H1 (cell line): ENCODE measurements around the gene MECR. TPM values are rescaled to one million over a fixed set of nuclear protein-coding genes. Genes with fewer than 3 reads are reported as not detected.
A peak's percentile ranks its signal among the peaks of the same experiment; 100 is the strongest.

Experiments
- CTCF ChIA-PET: fragments of 300-600 bp; sonication (Branson Sonifier 250); formaldehyde crosslinking; loops from one replicate; lab custom pipeline; 2021; ENCODE audit not compliant: partially characterized antibody; lab: Charles Lee
- POLR2A ChIA-PET: fragments of 300-600 bp; sonication (Branson Sonifier 250); formaldehyde crosslinking; loops from one replicate; lab custom pipeline; 2021; ENCODE audit warnings: inconsistent platforms; ENCODE audit not compliant: partially characterized antibody; lab: Charles Lee
- DNase-seq, 2 experiments: peaks; one replicate each; pipeline versions ENCODE4 v3.0.0 to v3.0.0-alpha.2; 2010 to 2022; ENCODE audit warnings: low spot score in 2 of 2, low read depth in 1 of 2, mixed read lengths in 1 of 2
- FAIRE-seq: peaks from 2 replicates; lab custom pipeline; 2011; peaks lifted over from hg19 to GRCh38; lab: Jason Lieb, UNC
- H2AFZ ChIP-seq: 2 replicates; pipeline ENCODE4 v1.8.1; 2012; ENCODE audit warnings: low read length, inconsistent platforms
- H2AK5ac ChIP-seq: 2 replicates; pipeline ENCODE4 v1.6.1; 2013; ENCODE audit warnings: low read depth, low read length
- H2BK120ac ChIP-seq: replicated peaks from 2 replicates; pipeline ENCODE3; 2013; ENCODE audit warnings: low read depth, low read length, inconsistent platforms
- H2BK12ac ChIP-seq: 2 replicates; pipeline ENCODE4 v1.6.1; 2013; ENCODE audit warnings: low read depth, low read length
- H2BK15ac ChIP-seq: 2 replicates; pipeline ENCODE4 v1.6.1; 2013; ENCODE audit warnings: low read length
- H2BK20ac ChIP-seq: 2 replicates; pipeline ENCODE4 v1.6.1; 2013; ENCODE audit warnings: low read length
- H2BK5ac ChIP-seq: 2 replicates; pipeline ENCODE4 v1.6.1; 2013; ENCODE audit warnings: low read depth, low read length
- H3K14ac ChIP-seq: 2 replicates; pipeline ENCODE4 v1.6.1; 2013; ENCODE audit warnings: inconsistent platforms; ENCODE audit not compliant: insufficient read length
- H3K18ac ChIP-seq: 2 replicates; pipeline ENCODE4 v1.6.1; 2013; ENCODE audit warnings: low read length; ENCODE audit errors: extremely low read depth
- H3K23ac ChIP-seq: 2 replicates; pipeline ENCODE4 v1.6.1; 2013; ENCODE audit warnings: inconsistent platforms; ENCODE audit not compliant: insufficient read length
- H3K23me2 ChIP-seq: 2 replicates; pipeline ENCODE4 v1.6.1; 2013; ENCODE audit warnings: low read depth, low read length
- H3K27ac ChIP-seq: 2 replicates; pipeline ENCODE4 v1.6.1; 2011; ENCODE audit warnings: low read depth, low read length, inconsistent platforms
- H3K27me3 ChIP-seq, 4 experiments: replicated peaks in 1 of 4; 1 replicate in 1 of 4; 2 replicates in 3 of 4; pipeline versions ENCODE4 v1.6.1 to v1.8.1; 2011 to 2013; ENCODE audit warnings: low read length in 3 of 4, mild to moderate bottlenecking in 3 of 4, inconsistent platforms in 2 of 4, mixed read lengths in 2 of 4, moderate library complexity in 1 of 4; ENCODE audit not compliant: control insufficient read depth in 3 of 4, insufficient read depth in 3 of 4; ENCODE audit errors: extremely low read depth in 1 of 4
- H3K36me3 ChIP-seq, 4 experiments: 2 replicates each; pipeline versions ENCODE4 v1.6.1 to v1.8.1; 2011 to 2013; ENCODE audit warnings: mild to moderate bottlenecking in 4 of 4, low read length in 3 of 4, moderate library complexity in 2 of 4, control low read depth in 1 of 4, inconsistent platforms in 1 of 4; ENCODE audit not compliant: insufficient read depth in 4 of 4, control insufficient read depth in 2 of 4
- H3K4ac ChIP-seq: replicated peaks from 2 replicates; pipeline ENCODE3; 2013; ENCODE audit warnings: low read length, low read depth, mixed read lengths, inconsistent platforms; ENCODE audit not compliant: insufficient read length
- H3K4me1 ChIP-seq, 4 experiments: replicated peaks in 1 of 4; 1 replicate in 1 of 4; 2 replicates in 3 of 4; pipeline versions ENCODE4 v1.6.1 to v1.8.1; 2011 to 2013; ENCODE audit warnings: low read length in 3 of 4, inconsistent platforms in 2 of 4, mixed read lengths in 1 of 4; ENCODE audit not compliant: insufficient read depth in 4 of 4, control insufficient read depth in 3 of 4
- H3K4me2 ChIP-seq, 2 experiments: 2 replicates each; pipeline versions ENCODE4 v1.6.1 to v1.8.1; 2011 to 2013; ENCODE audit warnings: low read depth in 2 of 2, low read length in 2 of 2, control low read depth in 1 of 2, inconsistent platforms in 1 of 2, mild to moderate bottlenecking in 1 of 2; ENCODE audit not compliant: insufficient read depth in 1 of 2
- H3K4me3 ChIP-seq, 4 experiments: fragments of 200-600, 300-600 bp in 1 of 4; sonication (generic), shearing (Covaris generic), sonication (Bioruptor Twin) in 1 of 4; 2 replicates each; pipeline versions ENCODE4 v1.5.1 to v1.8.1; 2011 to 2016; ENCODE audit warnings: low read length in 4 of 4, low read depth in 3 of 4, control low read depth in 2 of 4, inconsistent platforms in 2 of 4, mild to moderate bottlenecking in 2 of 4, mixed read lengths in 1 of 4, moderate library complexity in 1 of 4; ENCODE audit not compliant: insufficient read depth in 2 of 4; ENCODE audit errors: extremely low read depth in 1 of 4
- H3K56ac ChIP-seq: replicated peaks from 2 replicates; pipeline ENCODE3; 2013; ENCODE audit warnings: low read depth, mild to moderate bottlenecking, mixed read lengths, low read length, inconsistent platforms; ENCODE audit not compliant: insufficient read length
- H3K79me1 ChIP-seq: 2 replicates; pipeline ENCODE4 v1.6.1; 2013; ENCODE audit warnings: low read depth, low read length, control low read depth
- H3K79me2 ChIP-seq, 2 experiments: 2 replicates each; pipeline versions ENCODE4 v1.6.1 to v1.8.1; 2012 to 2013; ENCODE audit warnings: low read length in 2 of 2, mild to moderate bottlenecking in 2 of 2, inconsistent platforms in 1 of 2; ENCODE audit not compliant: insufficient read depth in 2 of 2, control insufficient read depth in 1 of 2
- H3K9ac ChIP-seq, 4 experiments: replicated peaks in 1 of 4; 1 replicate in 1 of 4; 2 replicates in 3 of 4; pipeline versions ENCODE4 v1.6.1 to v1.8.1; 2011 to 2013; ENCODE audit warnings: low read depth in 3 of 4, low read length in 3 of 4, control low read depth in 2 of 4, mild to moderate bottlenecking in 2 of 4, moderate library complexity in 2 of 4, inconsistent platforms in 1 of 4; ENCODE audit errors: extremely low read depth in 1 of 4
- H3K9me3 ChIP-seq, 2 experiments: 2 replicates each; pipeline versions ENCODE4 v1.6.1 to v1.8.1; 2012 to 2013; ENCODE audit warnings: mild to moderate bottlenecking in 2 of 2, moderate library complexity in 2 of 2, control low read depth in 1 of 2, inconsistent platforms in 1 of 2, low read depth in 1 of 2, low read length in 1 of 2, mixed read lengths in 1 of 2; ENCODE audit not compliant: insufficient read depth in 2 of 2
- H4K20me1 ChIP-seq, 2 experiments: replicated peaks in 1 of 2; 2 replicates each; pipeline versions ENCODE3 to v1.8.1; 2011 to 2013; ENCODE audit warnings: inconsistent platforms in 2 of 2, low read length in 2 of 2, mild to moderate bottlenecking in 1 of 2; ENCODE audit not compliant: insufficient read depth in 2 of 2, control insufficient read depth in 1 of 2
- H4K5ac ChIP-seq: 2 replicates; pipeline ENCODE4 v1.6.1; 2013; ENCODE audit warnings: low read length, low read depth, mixed read lengths, inconsistent platforms; ENCODE audit not compliant: insufficient read length
- H4K8ac ChIP-seq: 2 replicates; pipeline ENCODE4 v1.8.0; 2013; ENCODE audit warnings: mild to moderate bottlenecking, moderate library complexity, low read length, inconsistent platforms; ENCODE audit not compliant: insufficient read depth; ENCODE audit errors: extremely low read depth
- H4K91ac ChIP-seq: replicated peaks from 2 replicates; pipeline ENCODE3; 2013; ENCODE audit warnings: low read length, mixed read lengths, inconsistent platforms; ENCODE audit not compliant: insufficient read length
- CBX8 ChIP-seq: fragments of 300-800, 300-1000 bp; sonication (generic); IDR thresholded peaks from 2 replicates; pipeline ENCODE4 v1.7.1; 2016; ENCODE audit warnings: low read depth, low read length, borderline replicate concordance
- E2F6 ChIP-seq: IDR thresholded peaks from 2 replicates; pipeline ENCODE4 v1.6.1; 2012; ENCODE audit warnings: inconsistent platforms
- EZH2 ChIP-seq: fragments of 200-600 bp; sonication (generic); IDR thresholded peaks from 2 replicates; pipeline ENCODE4 v1.7.1; 2012; ENCODE audit warnings: low read depth, mild to moderate bottlenecking, moderate library complexity, low read length, inconsistent platforms; ENCODE audit not compliant: severe bottlenecking
- HDAC2 ChIP-seq, 2 experiments: fragments of 300-600 bp in 1 of 2; sonication (generic) in 1 of 2; IDR thresholded peaks; 2 replicates each; pipeline ENCODE4 v1.6.1; 2011 to 2012; ENCODE audit warnings: low read depth in 2 of 2, low read length in 2 of 2, mild to moderate bottlenecking in 2 of 2, moderate library complexity in 2 of 2, borderline replicate concordance in 1 of 2, inconsistent platforms in 1 of 2
- RAD21 ChIP-seq, 2 experiments: IDR thresholded peaks in 1 of 2; conservative IDR thresholded peaks in 1 of 2; 2 replicates each; pipeline ENCODE4 v1.6.1; 2011; ENCODE audit warnings: low read depth in 2 of 2, low read length in 2 of 2, improper control_type of control experiment in 1 of 2, inconsistent platforms in 1 of 2, mild to moderate bottlenecking in 1 of 2, moderate library complexity in 1 of 2
- RNF2 ChIP-seq: fragments of 200-900, 300-1000 bp; sonication (generic); IDR thresholded peaks from 2 replicates; pipeline ENCODE4 v1.7.1; 2016; ENCODE audit warnings: borderline replicate concordance, low read depth, mild to moderate bottlenecking, antibody characterized with exemption, low read length; ENCODE audit not compliant: poor library complexity, severe bottlenecking; ENCODE audit errors: missing control alignments
- SIRT6 ChIP-seq: IDR thresholded peaks from one replicate; pipeline ENCODE4 v1.7.1; 2012; ENCODE audit warnings: low read length, inconsistent platforms
- SP1 ChIP-seq: IDR thresholded peaks from 2 replicates; pipeline ENCODE4 v1.6.1; 2011; ENCODE audit warnings: low read depth, low read length
- TAF1 ChIP-seq: IDR thresholded peaks from 2 replicates; pipeline ENCODE4 v1.6.1; 2011; ENCODE audit warnings: mild to moderate bottlenecking, low read depth, low read length
- TBP ChIP-seq: IDR thresholded peaks from 2 replicates; pipeline ENCODE4 v1.6.1; 2011; ENCODE audit warnings: low read depth, low read length, improper control_type of control experiment
- YY1 ChIP-seq: IDR thresholded peaks from 2 replicates; pipeline ENCODE4 v1.6.1; 2011; ENCODE audit warnings: low read depth, mild to moderate bottlenecking, low read length
- WGBS, 2 experiments: shearing (Covaris generic) in 1 of 2; methylation state at CpG; one replicate each; pipeline versions ENCODE4 v1.1.6 to v1.1.7; 2013 to 2015; ENCODE audit warnings: low lambda C conversion rate in 2 of 2, mixed read lengths in 2 of 2, inconsistent platforms in 1 of 2, low coverage in 1 of 2, missing lambda C conversion rate in 1 of 2; ENCODE audit not compliant: insufficient replicate concordance in 2 of 2, insufficient coverage in 1 of 2, insufficient read length in 1 of 2; ENCODE audit errors: extremely low coverage in 1 of 2, missing lambda C conversion rate in 1 of 2; 5-methylcytosine and 5-hydroxymethylcytosine counted together
- polyA plus RNA-seq, 7 experiments: library from polyadenylated mRNA; depleted of rRNA in 3 of 7; stranded (reverse) in 5 of 7; unstranded in 2 of 7; fragments of >200 nt in 5 of 7; fragments of 200-250 nt in 2 of 7; gene quantifications; 1 replicate in 5 of 7; 2 replicates in 1 of 7; 4 replicates in 1 of 7; pipeline versions ENCODE4 v1.2.1 to v1.2.3, GENCODE V29; 2011 to 2013; ENCODE audit warnings: missing spikeins in 2 of 7, mixed read lengths in 2 of 7
- total RNA-seq: library from RNA; stranded (reverse); fragmentation: NEBNext Ultra II Directional; extraction: Animal tissue kit (Norgen Biotek cat#: 25700); gene quantifications from 2 replicates; pipeline ENCODE4 v1.2.1, GENCODE V29; 2021

Gene MECR
- total and polyA plus RNA-seq, 2 of the 8 experiments (the other 6 are each of a cell fraction or from before 2014, with no cell fraction given), result 24.2 to 24.4 TPM

GRCh38 chr1:29240400-29240837 lies 9.7 kb upstream of the MECR start:
- H3K36me3 ChIP-seq, result no peaks in the 10 kb centered on the region; a peak in 1 of 8 replicates
- DNase-seq (peak; percentile 70 to 85), FAIRE-seq (peak; percentile 81)
- H3K23me2 ChIP-seq, result peaks cover 21% of the 10 kb centered on the region
- whole genome bisulfite sequencing, 2 experiments, result 17% methylated on average over 3 of the region's 4 CpGs; no CpG with 5 or more reads in 1 of the 2 experiments
- H4K91ac ChIP-seq, result peak overlapping the region; percentile 89
- no peak overlapping the region for H3K56ac ChIP-seq
- 0 out of 2 replicates have a peak overlapping the region, but pooled peaks have one; percentile 92 for H2AK5ac ChIP-seq
- POLR2A ChIA-PET, result interaction anchor here (0.6 to 2.2 kb wide), 7 partner anchors 10 to 449 kb away, joined by 3 to 11 read pairs (median 4); partner anchors contain the start of gene MECR
- no peak overlapping the region for H3K27ac ChIP-seq
- H2BK120ac ChIP-seq, result no peak overlapping the region
- no peak overlapping the region for H3K4ac ChIP-seq
- H3K79me2 ChIP-seq, result no peaks in the 10 kb centered on the region; a peak in 1 of 4 replicates
- no peak overlapping the region for H4K8ac ChIP-seq
- no peaks in the 10 kb centered on the region for H3K9me3 ChIP-seq
- H2AFZ ChIP-seq, result no peak overlapping the region
- H2BK15ac ChIP-seq, result no peak overlapping the region
- no peak overlapping the region for H2BK20ac ChIP-seq
- H3K4me3 ChIP-seq, result no peak overlapping the region
- H4K5ac ChIP-seq, result no peak overlapping the region
- no peak overlapping the region for H3K14ac ChIP-seq
- H4K20me1 ChIP-seq, result peaks cover 0 to 8% of the 10 kb centered on the region in 2 experiments
- 0 out of 2 replicates have a peak overlapping the region, but pooled peaks have one; percentile 62 for H2BK5ac ChIP-seq
- H3K23ac ChIP-seq, result no peak overlapping the region
- peaks cover 4% of the 10 kb centered on the region; the same call in 1 of the 2 replicates for H3K79me1 ChIP-seq
- H3K9ac ChIP-seq, result no peak overlapping the region
- H3K18ac ChIP-seq, result no peak overlapping the region
- H3K27me3 ChIP-seq, result peaks cover 13 to 34% (median 29%) of the 10 kb centered on the region in 4 experiments
- H3K4me2 ChIP-seq, result peak overlapping the region; percentile 4 to 19; a peak in 1 of 4 replicates
- CTCF ChIA-PET, result interaction anchor here (0.7 to 12.3 kb wide), 37 partner anchors 9 to 1476 kb away, joined by 3 to 113 read pairs (median 5); partner anchors contain the start of gene MECR
- H2BK12ac ChIP-seq, result no peak overlapping the region
- peaks cover 10 to 36% (median 24%) of the 10 kb centered on the region in 4 experiments for H3K4me1 ChIP-seq
- TF ChIP-seq EZH2 (no peak), SP1 (peak; percentile 78), HDAC2 (IDR thresholded peaks at IDR 0.05; ENCODE audit: borderline replicate concordance in 1 of 2, low read depth in 2 of 2, low read length in 2 of 2) (no peak), TAF1 (no peak), E2F6 (peak; percentile 54; the same call in 1 of the 2 replicates), YY1 (0 out of 2 replicates have a peak, but pooled peaks have one; percentile 7), SIRT6 (no peak), TBP (no peak), RAD21 (IDR thresholded peaks at IDR 0.05 in 1 of 2, conservative IDR thresholded peaks at IDR 0.05 in 1 of 2; ENCODE audit: low read depth in 2 of 2, low read length in 2 of 2) (peak; percentile 87 to 91), RNF2 (no peak), CBX8 (no peak)
